GM19351 (cell line): ENCODE data around the gene RTKN2.
A peak's percentile ranks its signal among the peaks of the same experiment; 100 is the strongest.

Experiments used
- ATAC-seq: cut with Tn5 transposase; IDR thresholded peaks from one replicate; pipeline ENCODE4 v1.9.1; 2021; ENCODE audit warnings: mild to moderate bottlenecking, moderate library complexity; ENCODE audit not compliant: unreplicated experiment

The RTKN2 gene

DNA sequence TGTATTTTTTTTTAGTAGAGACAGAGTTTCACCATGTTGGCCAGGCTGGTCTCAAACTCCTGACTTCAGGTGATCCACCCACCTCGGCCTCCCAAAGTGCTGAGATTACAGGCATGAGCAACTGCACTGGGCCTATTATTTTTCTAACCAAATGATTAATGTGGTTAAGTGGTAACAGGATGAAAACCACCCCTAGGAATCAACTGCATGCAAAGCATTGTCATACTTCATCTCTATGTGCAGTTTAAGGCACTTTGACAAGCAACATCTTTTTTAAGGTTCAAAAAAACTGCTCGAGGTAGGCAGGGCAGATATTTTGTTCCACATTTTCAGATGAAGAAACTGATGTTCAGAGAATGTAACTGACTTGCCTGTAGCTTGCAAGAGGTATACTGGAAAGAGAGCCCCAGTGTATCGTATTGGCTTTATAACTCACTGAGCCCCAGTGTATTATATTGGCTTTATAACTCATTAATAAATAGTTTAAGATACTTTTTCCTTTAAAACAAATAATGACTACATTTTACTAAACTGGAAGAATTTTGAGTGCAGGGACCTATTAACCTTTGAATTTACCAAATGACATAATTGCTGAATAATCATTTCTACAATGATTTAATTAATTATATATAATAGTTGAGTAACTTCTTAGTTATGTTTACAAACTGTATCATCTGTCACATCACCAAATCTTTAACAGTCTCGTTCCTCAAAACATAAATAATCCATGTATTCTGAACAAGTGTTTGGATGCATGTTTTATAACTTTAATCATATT, 38.1 kb downstream of the RTKN2 start:
- ATAC-seq = no peak

- ATAC-seq = no peak
Observed at GRCh38 chr10:62225362-62225761, 43.3 kb downstream of the RTKN2 start.

DNA sequence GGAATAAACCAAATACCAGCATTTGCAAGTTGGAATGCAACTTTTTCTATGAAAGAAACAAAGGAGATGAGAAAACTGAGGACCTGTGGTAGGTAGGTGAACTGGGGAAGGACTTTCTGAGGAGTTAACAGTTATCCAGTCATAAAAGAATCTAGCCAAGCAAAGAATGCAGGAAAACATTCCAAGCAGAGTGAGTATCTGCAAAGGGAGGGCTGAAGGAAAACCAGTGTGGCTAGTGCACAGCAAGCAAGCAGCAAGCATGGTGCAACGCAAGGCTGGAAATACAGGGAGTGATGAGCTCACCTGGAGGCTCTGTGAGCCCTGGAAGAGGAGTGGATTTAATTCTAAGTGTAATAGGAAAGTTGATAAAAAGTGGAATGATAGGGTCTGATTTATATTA, 44.0 kb downstream of the RTKN2 start:
- ATAC-seq = no peak

DNA sequence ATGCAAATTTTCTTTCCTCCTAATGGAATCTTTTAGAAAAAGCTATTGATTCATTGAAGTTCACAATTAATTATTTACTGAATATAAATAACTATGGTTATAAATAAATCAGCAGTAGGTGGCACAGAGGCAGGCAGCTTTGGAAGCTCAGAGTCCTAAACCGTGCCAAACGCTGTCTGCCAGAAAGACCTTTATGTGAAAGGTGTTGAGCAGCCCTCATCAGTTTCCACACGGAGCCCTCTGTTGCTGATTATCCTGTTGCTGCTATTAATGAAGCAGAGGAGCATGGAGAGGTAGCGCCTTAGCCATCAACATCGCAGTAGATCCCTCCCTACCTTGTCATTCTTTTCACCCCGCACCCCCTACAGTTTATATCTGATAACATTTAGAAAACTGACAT, 51.0 kb downstream of the RTKN2 start:
- ATAC-seq = no peak

GRCh38 chr10:62214364-62214874, 54.2 kb downstream of the RTKN2 start:
- ATAC-seq = no peak

- ATAC-seq = no peak
Observed at GRCh38 chr10:62205750-62206399, 62.8 kb downstream of the RTKN2 start.

- peak; percentile 87 for ATAC-seq
Observed at GRCh38 chr10:62199584-62199983, 69.1 kb downstream of the RTKN2 start.

- ATAC-seq = no peak
Observed at GRCh38 chr10:62196528-62196927, 72.1 kb downstream of the RTKN2 start.

- ATAC-seq = no peak
Observed at GRCh38 chr10:62195675-62195926, 73.0 kb downstream of the RTKN2 start.

- ATAC-seq = no peak
Observed at GRCh38 chr10:62194924-62195674, 73.5 kb downstream of the RTKN2 start.

- no peak for ATAC-seq
Observed at GRCh38 chr10:62193479-62193878, 75.2 kb downstream of the RTKN2 start.

GRCh38 chr10:62189131-62189530, 79.5 kb downstream of the RTKN2 start:
- no peak for ATAC-seq

- ATAC-seq = no peak
Observed at GRCh38 chr10:62188021-62188616, 80.5 kb downstream of the RTKN2 start.

GRCh38 chr10:62186999-62187675, 81.5 kb downstream of the RTKN2 start:
- no peak for ATAC-seq

- no peak for ATAC-seq
Observed at GRCh38 chr10:62185919-62186692, 82.5 kb downstream of the RTKN2 start.

- ATAC-seq = no peak
Observed at GRCh38 chr10:62183857-62184795, 84.5 kb downstream of the RTKN2 start.

DNA sequence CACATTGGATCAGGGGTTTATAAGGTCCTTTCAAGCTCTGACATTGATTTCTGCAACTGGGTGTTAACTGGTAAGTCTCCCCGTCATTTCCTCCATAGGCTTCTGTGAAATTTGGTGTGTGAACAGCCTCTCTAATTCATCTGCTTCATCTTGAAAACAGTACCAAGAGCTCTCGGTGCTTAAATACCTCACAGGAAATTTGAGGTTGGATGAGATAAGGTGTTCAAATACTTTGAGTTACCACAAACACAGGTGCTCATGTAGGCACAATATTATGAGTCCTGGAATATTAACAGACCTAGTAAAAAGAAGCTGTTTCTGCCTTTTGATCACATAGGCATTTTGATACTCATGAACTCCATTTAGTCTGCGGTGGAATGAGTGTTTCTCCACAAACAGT, 85.2 kb downstream of the RTKN2 start:
- peak; percentile 88 for ATAC-seq

DNA sequence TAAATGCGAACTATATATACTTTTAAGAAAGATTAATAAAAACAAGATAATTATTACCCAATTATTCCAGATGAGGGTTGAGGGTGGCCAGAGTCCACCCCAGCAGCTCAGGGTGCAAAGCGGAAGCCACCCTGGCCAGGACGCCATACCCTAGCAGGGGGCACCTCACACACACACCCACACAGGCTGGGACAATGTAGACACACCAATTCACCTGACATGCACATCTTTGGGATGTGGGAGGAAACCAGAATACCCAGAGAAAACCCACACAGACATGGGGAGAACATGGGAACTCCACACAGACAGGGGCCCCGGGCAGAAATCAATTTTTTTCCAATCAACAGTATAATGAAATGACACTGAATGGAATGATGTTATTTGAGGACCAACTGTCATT, 86.0 kb downstream of the RTKN2 start:
- ATAC-seq = no peak

- ATAC-seq = no peak
Observed at GRCh38 chr10:62182171-62182570, 86.5 kb downstream of the RTKN2 start.
